22Rv1 (cell line): Measurements from ENCODE around the gene CFAP74.

Experiments used
- CTCF ChIP-seq: fragments of 450-650 bp; IDR thresholded peaks from 2 replicates; pipeline ENCODE4 v1.5.1; 2017; ENCODE audit warnings: mild to moderate bottlenecking
- ZFX ChIP-seq: fragments of 450-650 bp; IDR thresholded peaks from 2 replicates; pipeline ENCODE4 v1.6.1; 2017; ENCODE audit warnings: antibody characterized with exemption, borderline replicate concordance

GRCh38 chr1:1926346-1926811 lies 77.2 kb downstream of the CFAP74 start:
- no peak for TF ChIP-seq ZFX
- TF ChIP-seq CTCF, result no peak
